ENCODE results near the gene HOXA11. TPM values are rescaled to one million over a fixed set of nuclear protein-coding genes. Genes with fewer than 3 reads are reported as not detected.
A peak's percentile ranks its signal among the peaks of the same experiment; 100 is the strongest.

HOXA11 gene
- total RNA-seq, 2 experiments from 2014 or later = 0.13 to 0.18 TPM

DNA sequence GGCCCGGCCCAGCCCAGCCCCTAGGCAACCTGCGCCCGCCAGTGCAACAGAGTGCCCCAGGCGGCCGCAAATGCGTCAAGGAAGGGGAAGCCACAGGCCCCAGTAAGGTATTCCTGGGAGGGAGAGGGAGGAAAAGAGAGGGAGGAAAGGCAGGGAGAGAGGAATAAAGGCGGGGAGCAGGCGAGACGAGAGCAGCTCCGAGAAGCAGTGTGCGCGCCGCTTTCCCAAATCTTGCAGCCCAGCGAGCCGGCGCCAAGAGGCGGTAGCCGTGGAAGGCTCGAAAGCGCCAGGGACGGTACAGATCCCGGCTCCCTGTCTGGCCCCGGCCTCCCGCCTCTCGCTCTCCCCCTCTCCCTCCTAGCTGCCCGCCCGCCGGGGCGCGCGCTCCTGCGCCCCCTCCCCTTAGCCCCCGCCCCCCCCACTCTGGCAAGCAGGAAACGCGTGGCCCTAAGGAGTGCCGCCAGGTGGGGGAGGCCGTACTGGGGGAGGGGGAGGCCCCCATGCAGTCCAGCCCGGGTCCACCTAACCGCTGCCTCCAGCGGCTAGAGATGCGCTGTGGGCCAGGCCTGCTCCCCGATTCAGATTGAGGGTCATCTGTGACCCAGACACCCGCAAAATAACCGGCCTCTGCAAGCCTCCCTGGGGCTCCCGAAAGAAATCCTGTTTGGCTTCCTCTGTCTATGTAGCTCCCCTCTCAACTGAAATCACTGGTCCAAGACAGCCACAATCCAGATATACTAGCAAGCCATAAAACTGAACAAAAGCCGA, 15.2 kb downstream of the HOXA11 start:
- CTCF ChIA-PET = interaction anchor here (1.1 to 10.4 kb wide), 7 partner anchors 7 to 800 kb away, joined by 3 to 61 read pairs (median 5); no protein-coding TSS in a partner anchor
- TF ChIP-seq, protein P1, sequence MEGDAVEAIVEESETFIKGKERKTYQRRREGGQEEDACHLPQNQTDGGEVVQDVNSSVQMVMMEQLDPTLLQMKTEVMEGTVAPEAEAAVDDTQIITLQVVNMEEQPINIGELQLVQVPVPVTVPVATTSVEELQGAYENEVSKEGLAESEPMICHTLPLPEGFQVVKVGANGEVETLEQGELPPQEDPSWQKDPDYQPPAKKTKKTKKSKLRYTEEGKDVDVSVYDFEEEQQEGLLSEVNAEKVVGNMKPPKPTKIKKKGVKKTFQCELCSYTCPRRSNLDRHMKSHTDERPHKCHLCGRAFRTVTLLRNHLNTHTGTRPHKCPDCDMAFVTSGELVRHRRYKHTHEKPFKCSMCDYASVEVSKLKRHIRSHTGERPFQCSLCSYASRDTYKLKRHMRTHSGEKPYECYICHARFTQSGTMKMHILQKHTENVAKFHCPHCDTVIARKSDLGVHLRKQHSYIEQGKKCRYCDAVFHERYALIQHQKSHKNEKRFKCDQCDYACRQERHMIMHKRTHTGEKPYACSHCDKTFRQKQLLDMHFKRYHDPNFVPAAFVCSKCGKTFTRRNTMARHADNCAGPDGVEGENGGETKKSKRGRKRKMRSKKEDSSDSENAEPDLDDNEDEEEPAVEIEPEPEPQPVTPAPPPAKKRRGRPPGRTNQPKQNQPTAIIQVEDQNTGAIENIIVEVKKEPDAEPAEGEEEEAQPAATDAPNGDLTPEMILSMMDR (IDR thresholded peaks at IDR 0.05) = no peak
- ATAC-seq (no peak), DNase-seq (no peak)
- Mint-ChIP-seq H3K9me3 (no peaks in the 10 kb centered on the region), H3K27ac (no peak overlapping the region), H3K4me3 (no peak overlapping the region), H3K27me3 (peaks cover 72% of the 10 kb centered on the region), H3K36me3 (ENCODE audit: low read depth) (no peaks in the 10 kb centered on the region), H3K4me1 (ENCODE audit: low read depth) (peaks cover 37% of the 10 kb centered on the region)
- POLR2A ChIA-PET = no interaction called here
- intact Hi-C loops (cut with micrococcal nuclease) = loop anchor here (5.0 kb wide), 2 partner anchors 32 to 72 kb away; partner anchors contain the start of genes EVX1 and HOXA13

DNA sequence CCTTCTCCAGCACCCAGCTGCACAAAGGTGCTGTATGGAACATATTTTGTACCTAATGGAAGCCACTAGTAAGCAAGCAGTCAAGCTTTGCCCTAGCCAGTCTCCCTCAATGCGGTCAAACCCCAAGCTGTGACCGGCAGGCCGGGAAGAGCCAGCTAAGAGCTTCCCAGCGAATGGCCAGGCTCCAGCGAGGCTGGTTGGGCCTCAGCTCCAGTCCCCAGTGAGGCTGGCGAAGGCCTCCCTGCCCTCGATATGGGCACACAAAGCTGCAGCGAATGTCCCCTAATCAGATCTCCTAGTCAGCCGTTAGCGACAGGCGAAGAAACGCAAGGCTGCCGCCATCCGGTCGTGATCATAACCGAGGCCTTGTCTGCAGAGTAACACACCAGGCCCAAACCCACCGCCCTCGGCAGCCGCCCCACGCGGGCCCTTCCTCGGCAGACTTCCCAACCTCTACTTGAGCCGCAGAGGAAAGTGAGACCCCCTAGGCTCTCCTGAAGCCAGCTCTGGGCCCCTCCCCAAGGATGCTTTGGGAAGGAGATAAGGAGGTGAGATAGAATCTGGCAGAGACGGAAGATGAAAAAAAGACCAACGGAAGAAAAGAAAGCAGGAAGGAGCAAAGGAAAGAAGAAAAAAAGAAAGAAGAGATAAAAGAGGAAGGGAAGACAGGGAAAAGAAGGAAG, 16.6 kb downstream of the HOXA11 start:
- Mint-ChIP-seq H3K27me3 (peaks cover 79% of the 10 kb centered on the region), H3K36me3 (ENCODE audit: low read depth) (no peaks in the 10 kb centered on the region), H3K4me1 (ENCODE audit: low read depth) (peaks cover 38% of the 10 kb centered on the region), H3K9me3 (no peaks in the 10 kb centered on the region), H3K4me3 (no peak overlapping the region), H3K27ac (no peak overlapping the region)
- DNase-seq (peak; percentile 62), ATAC-seq (no peak)
- intact Hi-C loops (cut with micrococcal nuclease) = loop anchor here (5.0 kb wide), 1 partner anchor 34 kb away; the partner anchor contains the start of gene HOXA13
- ChIA-PET CTCF (interaction anchor here (1.1 to 2.2 kb wide), 7 partner anchors 11 to 42 kb away, joined by 3 to 13 read pairs (median 5); no protein-coding TSS in a partner anchor), POLR2A (no interaction called here)
- TF ChIP-seq, protein P1 (IDR thresholded peaks at IDR 0.05) = no peak

DNA sequence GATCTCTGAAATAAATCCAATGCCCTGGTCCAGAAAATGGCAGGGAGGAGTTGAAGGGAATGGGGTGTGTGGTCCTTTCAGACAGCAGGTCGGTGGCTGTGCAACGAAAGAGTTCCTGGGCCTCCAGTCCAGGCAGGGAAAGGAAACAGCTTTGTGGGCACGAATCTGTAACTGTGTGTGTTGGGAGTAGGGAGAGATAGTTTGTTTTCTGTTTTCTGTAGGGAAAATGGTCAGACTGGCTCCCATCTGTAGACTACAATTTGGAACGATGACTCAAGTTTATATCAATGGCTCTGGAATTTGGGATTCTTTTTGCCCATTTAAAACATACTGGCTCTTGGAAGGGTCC, 17.1 kb downstream of the HOXA11 start:
- DNase-seq = no peak
- ChIA-PET CTCF (interaction anchor here (1.1 to 1.7 kb wide), 5 partner anchors 12 to 28 kb away, joined by 3 to 7 read pairs (median 5); no protein-coding TSS in a partner anchor), POLR2A (no interaction called here)
- no peaks in the 10 kb centered on the region for H3K9me3 Mint-ChIP-seq
- no peak overlapping the region for H3K4me3 Mint-ChIP-seq
- no peaks in the 10 kb centered on the region for H3K36me3 Mint-ChIP-seq (ENCODE audit: low read depth)
- TF ChIP-seq, protein P1 (IDR thresholded peaks at IDR 0.05) = no peak
- H3K27ac Mint-ChIP-seq = no peak overlapping the region
- ATAC-seq = no peak
- intact Hi-C loops (cut with micrococcal nuclease) = loop anchor here (5.0 kb wide), 1 partner anchor 34 kb away; the partner anchor contains the start of gene HOXA13
- peaks cover 38% of the 10 kb centered on the region for H3K4me1 Mint-ChIP-seq (ENCODE audit: low read depth)
- peaks cover 83% of the 10 kb centered on the region for H3K27me3 Mint-ChIP-seq

DNA sequence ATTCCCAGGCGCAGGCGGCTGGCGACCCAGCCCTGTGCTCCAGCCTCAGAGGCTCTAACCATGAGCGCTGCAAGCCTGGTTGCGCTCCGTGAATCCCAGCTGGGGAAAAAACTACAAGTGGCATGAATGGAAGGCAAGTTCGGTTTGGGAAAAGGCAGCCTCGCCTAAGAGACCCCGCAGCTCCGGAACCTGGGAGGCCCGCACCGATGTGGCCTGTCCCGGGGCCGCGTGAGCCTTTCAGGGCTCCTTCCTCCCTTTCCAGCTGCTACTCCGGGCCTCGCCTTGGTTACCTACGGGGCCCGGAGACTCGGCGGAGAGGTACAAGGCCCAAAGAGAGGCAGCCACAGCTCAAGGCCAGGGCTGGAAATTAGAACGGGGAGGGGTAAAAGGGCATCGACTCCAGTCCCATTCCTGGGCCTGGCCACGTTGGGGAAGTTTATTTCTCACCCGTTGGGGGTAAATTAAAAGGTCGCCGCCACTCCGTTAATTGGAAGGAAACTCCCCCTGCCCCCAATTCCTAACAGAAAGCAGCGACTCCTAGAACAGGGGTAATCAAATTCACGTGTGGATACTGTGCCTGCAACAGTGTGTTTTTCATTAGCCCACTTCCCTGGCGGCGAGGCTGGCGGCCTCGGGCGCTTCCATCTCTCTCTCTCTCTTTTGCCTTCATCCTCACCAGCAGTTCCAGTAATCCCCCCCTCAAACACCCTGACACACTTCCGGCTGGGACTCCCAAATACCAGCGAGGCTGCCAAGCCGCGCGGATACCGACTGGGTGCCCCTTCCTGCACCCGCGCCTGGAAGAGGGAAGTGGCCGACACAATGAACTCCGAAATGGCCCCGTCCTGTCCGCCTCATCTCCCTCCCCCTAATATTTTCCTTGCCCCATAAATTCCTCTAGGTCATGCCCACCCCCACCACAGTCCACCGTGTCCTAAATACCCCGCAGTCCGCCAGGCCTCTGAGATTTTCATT, 18.2 kb downstream of the HOXA11 start:
- Mint-ChIP-seq H3K36me3 (ENCODE audit: low read depth) (no peaks in the 10 kb centered on the region), H3K4me1 (ENCODE audit: low read depth) (peaks cover 31% of the 10 kb centered on the region), H3K9me3 (no peaks in the 10 kb centered on the region), H3K27me3 (peaks cover 86% of the 10 kb centered on the region), H3K4me3 (no peak overlapping the region), H3K27ac (no peak overlapping the region)
- DNase-seq (no peak), ATAC-seq (no peak)
- ChIA-PET CTCF (interaction anchor here (0.9 to 1.9 kb wide), 11 partner anchors 9 to 485 kb away, joined by 3 to 6 read pairs (median 4); partner anchors contain the start of gene EVX1), POLR2A (interaction anchor here (0.7 to 1.2 kb wide), 2 partner anchors 12 to 14 kb away, joined by 3 to 4 read pairs; partner anchors contain the start of gene HOXA3)
- TF ChIP-seq, protein P1 (IDR thresholded peaks at IDR 0.05) = no peak
- intact Hi-C loops (cut with micrococcal nuclease) = loop anchor here (5.0 kb wide), 1 partner anchor 35 kb away; the partner anchor contains the start of gene HOXA13

Measured in activated CD8-positive, alpha-beta T cell treated with anti-CD3 and anti-CD28 coated beads for 36 hours (primary cell).